LNCaP clone FGC (cell line): ENCODE measurements around the gene TAAR8.

Experiments
- DNase-seq: peaks from one replicate; pipeline ENCODE4 v3.0.0-alpha.2; 2011; ENCODE audit warnings: low read depth
- H3K4me3 ChIP-seq: 2 replicates; pipeline ENCODE4 v1.5.1; 2011; ENCODE audit warnings: mild to moderate bottlenecking, low read depth, low read length, control low read depth
- CTCF ChIP-seq: IDR thresholded peaks from 2 replicates; pipeline ENCODE4 v1.5.1; 2012; ENCODE audit warnings: mild to moderate bottlenecking; ENCODE audit not compliant: control insufficient read depth, insufficient read depth; ENCODE audit errors: extremely low read depth

TAAR8 gene, protein sequence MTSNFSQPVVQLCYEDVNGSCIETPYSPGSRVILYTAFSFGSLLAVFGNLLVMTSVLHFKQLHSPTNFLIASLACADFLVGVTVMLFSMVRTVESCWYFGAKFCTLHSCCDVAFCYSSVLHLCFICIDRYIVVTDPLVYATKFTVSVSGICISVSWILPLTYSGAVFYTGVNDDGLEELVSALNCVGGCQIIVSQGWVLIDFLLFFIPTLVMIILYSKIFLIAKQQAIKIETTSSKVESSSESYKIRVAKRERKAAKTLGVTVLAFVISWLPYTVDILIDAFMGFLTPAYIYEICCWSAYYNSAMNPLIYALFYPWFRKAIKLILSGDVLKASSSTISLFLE

DNA sequence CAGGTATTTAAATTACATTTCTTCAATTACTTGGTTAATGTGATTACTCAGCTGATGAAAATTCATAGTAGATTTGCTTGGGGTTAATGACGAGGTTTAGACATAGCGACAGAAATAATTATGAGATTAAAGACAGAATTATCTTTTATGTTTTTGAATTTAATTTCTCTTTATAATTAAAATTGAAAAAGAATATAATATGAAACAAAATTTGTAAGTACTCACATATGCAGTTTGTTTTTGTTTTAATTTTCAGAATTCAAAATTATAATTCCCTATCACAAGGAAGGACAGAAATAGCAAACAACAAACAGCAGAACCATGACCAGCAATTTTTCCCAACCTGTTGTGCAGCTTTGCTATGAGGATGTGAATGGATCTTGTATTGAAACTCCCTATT is at the start of gene TAAR8:
Gene TAAR8 (plus strand): TSS at position 301 of the 400 bp plus-strand sequence. CDS start 21 bp downstream, at position 322.
- TF ChIP-seq CTCF: no peak
- H3K4me3 ChIP-seq: no peak within 1 kb of the TSS
- DNase-seq: no peak

- no peak for TF ChIP-seq CTCF
- no peak for DNase-seq
- H3K4me3 ChIP-seq: no peak overlapping the region
Measured at GRCh38 chr6:132504757-132505156, 47.7 kb upstream of the TAAR8 start.

GRCh38 chr6:132505158-132505557 is 47.3 kb upstream of the TAAR8 start:
- no peak overlapping the region for H3K4me3 ChIP-seq
- no peak for TF ChIP-seq CTCF
- DNase-seq: no peak

DNA sequence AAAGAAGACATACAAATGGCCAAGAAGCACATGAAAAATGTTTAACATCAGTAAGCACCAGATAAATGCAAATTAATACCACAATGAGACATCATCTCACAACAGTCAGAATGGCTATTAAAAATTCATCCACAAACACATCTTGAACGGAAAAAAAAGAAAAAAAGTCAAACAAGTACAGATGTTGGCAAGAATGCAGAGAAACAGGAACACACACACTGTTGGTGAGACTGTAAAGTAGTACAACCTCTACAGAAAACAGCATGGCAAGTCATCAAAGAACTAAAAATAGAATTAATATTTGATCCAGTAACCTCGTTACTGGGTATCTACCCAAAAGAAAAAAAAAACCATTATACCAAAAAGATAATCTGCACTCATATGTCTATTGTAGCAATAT is 46.0 kb upstream of the TAAR8 start:
- no peak overlapping the region for H3K4me3 ChIP-seq
- no peak for TF ChIP-seq CTCF
- no peak for DNase-seq

- no peak for DNase-seq
- H3K4me3 ChIP-seq: no peak overlapping the region
- TF ChIP-seq CTCF: no peak
Measured at GRCh38 chr6:132506869-132507808, 45.3 kb upstream of the TAAR8 start.

- no peak for TF ChIP-seq CTCF
- DNase-seq: no peak
- no peak overlapping the region for H3K4me3 ChIP-seq
Measured at GRCh38 chr6:132511210-132511830, 41.2 kb upstream of the TAAR8 start.
